ENCODE data around the gene FA2H.

GRCh38 chr16:74752258-74752657 is 22.4 kb downstream of the FA2H start:
- TF ChIP-seq CTCF (IDR thresholded peaks at IDR 0.05) (no peak), ZFX (IDR thresholded peaks at IDR 0.05; ENCODE audit: borderline replicate concordance) (no peak)
